MCF 10A (cell line): ENCODE data around the gene CCDC127. TPM values are rescaled to one million over a fixed set of nuclear protein-coding genes. Genes with fewer than 3 reads are reported as not detected.
A peak's percentile ranks its signal among the peaks of the same experiment; 100 is the strongest.
"Not testable (repeated sequence)": the region's sequence is repeated elsewhere in the genome, so short reads cannot be mapped to it uniquely, and the experiment has no call there.

Experiments used
- BruUV-seq: library from RNA; stranded (reverse); fragments of 400-500 nt; replicated peaks from 2 replicates; lab custom pipeline; 2021; lab: Mats Ljungman, UMichigan
- CTCF ChIA-PET: fragments of 300-600 bp; sonication (Branson Sonifier 250); formaldehyde crosslinking; extraction: SDS; loops from one replicate; lab custom pipeline; 2021; ENCODE audit warnings: antibody characterized with exemption, inconsistent platforms; lab: Yijun Ruan, JAX
- POLR2A ChIA-PET: fragments of 300-600, 350-650 bp; sonication (Branson Sonifier 250); formaldehyde crosslinking; extraction: SDS; loops from one replicate; lab custom pipeline; 2020; ENCODE audit warnings: antibody characterized with exemption, inconsistent platforms; lab: Yijun Ruan, JAX
- DNase-seq: peaks from one replicate; pipeline ENCODE4 v3.0.0-alpha.2; 2018; ENCODE audit not compliant: unreplicated experiment
- H3K27ac Mint-ChIP-seq: one replicate; pipeline ENCODE4 v1.8.0; 2022; ENCODE audit warnings: mild to moderate bottlenecking, low read depth, mixed read lengths; ENCODE audit not compliant: unreplicated experiment
- H3K27me3 Mint-ChIP-seq: one replicate; pipeline ENCODE4 v1.8.0; 2022; ENCODE audit warnings: mixed read lengths; ENCODE audit not compliant: insufficient read depth, unreplicated experiment
- H3K36me3 Mint-ChIP-seq: one replicate; pipeline ENCODE4 v1.8.0; 2022; ENCODE audit warnings: mild to moderate bottlenecking, moderate library complexity, mixed read lengths; ENCODE audit not compliant: insufficient read depth, unreplicated experiment
- H3K4me1 Mint-ChIP-seq: one replicate; pipeline ENCODE4 v1.8.0; 2022; ENCODE audit warnings: mixed read lengths; ENCODE audit not compliant: insufficient read depth, unreplicated experiment
- H3K4me3 Mint-ChIP-seq: one replicate; pipeline ENCODE4 v1.8.0; 2022; ENCODE audit warnings: mild to moderate bottlenecking, moderate library complexity, mixed read lengths; ENCODE audit not compliant: unreplicated experiment
- H3K9me3 Mint-ChIP-seq: one replicate; pipeline ENCODE4 v1.8.0; 2022; ENCODE audit warnings: mixed read lengths; ENCODE audit not compliant: unreplicated experiment
- intact Hi-C: fragments of 100-400 bp; cut with micrococcal nuclease; formaldehyde crosslinking; loops from 2 replicates; pipeline ENCODE4 v1.14.1; 2022
- total RNA-seq: library from RNA; stranded (reverse); gene quantifications from 2 replicates; pipeline ENCODE4 v1.2.3, GENCODE V29; 2022
- TF ChIP-seq, protein P1 (sequence below): fragments of 200-600 bp; IDR thresholded peaks from one replicate; pipeline ENCODE4 v1.8.0; 2022; ENCODE audit warnings: antibody characterized with exemption, mild to moderate bottlenecking; ENCODE audit not compliant: unreplicated experiment

The CCDC127 gene
- total RNA-seq, 1 experiment from 2014 or later = 4.5 TPM

DNA sequence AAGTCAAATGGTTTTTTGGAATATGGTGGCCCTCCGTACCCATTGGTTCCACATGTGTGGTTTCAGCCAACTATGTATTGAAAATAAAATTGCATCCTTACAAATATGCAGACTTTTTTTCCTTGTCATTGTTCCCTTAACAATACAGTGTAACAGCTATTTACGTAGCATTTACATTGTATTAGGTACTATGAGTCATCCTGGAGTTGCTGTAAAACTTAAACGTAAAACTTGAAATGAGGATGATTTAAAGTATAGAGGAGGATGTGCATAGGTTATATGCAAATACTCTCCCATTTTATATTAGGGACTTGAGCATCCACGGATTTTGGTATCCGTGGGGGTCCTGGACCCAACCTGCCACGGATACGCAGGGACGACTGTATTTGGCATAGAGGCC is 16.5 kb upstream of the CCDC127 start:
- intact Hi-C loops = no loop called here
- Mint-ChIP-seq H3K27me3 (no peaks in the 10 kb centered on the region), H3K4me3 (no peak overlapping the region), H3K36me3 (peaks cover 94% of the 10 kb centered on the region), H3K27ac (no peak overlapping the region), H3K9me3 (no peaks in the 10 kb centered on the region), H3K4me1 (no peaks in the 10 kb centered on the region)
- BruUV-seq = no TSS peak
- POLR2A ChIA-PET = no interaction called here
- DNase-seq = no peak
- TF ChIP-seq, protein P1, sequence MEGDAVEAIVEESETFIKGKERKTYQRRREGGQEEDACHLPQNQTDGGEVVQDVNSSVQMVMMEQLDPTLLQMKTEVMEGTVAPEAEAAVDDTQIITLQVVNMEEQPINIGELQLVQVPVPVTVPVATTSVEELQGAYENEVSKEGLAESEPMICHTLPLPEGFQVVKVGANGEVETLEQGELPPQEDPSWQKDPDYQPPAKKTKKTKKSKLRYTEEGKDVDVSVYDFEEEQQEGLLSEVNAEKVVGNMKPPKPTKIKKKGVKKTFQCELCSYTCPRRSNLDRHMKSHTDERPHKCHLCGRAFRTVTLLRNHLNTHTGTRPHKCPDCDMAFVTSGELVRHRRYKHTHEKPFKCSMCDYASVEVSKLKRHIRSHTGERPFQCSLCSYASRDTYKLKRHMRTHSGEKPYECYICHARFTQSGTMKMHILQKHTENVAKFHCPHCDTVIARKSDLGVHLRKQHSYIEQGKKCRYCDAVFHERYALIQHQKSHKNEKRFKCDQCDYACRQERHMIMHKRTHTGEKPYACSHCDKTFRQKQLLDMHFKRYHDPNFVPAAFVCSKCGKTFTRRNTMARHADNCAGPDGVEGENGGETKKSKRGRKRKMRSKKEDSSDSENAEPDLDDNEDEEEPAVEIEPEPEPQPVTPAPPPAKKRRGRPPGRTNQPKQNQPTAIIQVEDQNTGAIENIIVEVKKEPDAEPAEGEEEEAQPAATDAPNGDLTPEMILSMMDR = no peak
- CTCF ChIA-PET = no interaction called here

DNA sequence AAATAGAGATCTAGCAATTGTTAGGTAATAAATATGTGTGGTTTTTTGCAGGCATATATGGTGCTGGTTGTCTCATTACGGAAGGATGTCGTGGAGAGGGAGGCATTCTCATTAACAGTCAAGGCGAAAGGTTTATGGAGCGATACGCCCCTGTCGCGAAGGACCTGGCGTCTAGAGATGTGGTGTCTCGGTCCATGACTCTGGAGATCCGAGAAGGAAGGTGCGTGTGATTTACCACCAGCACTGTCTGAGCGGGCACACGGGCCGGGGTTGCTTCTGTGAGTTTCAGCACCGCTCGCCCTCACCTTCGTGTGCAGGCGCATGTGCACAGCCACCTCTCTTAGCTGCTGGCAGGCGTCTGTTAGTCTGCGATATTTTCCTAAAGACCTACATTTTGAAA is 15.5 kb upstream of the CCDC127 start:
- DNase-seq, intact Hi-C loops, H3K27ac Mint-ChIP-seq, POLR2A ChIA-PET, H3K4me3 Mint-ChIP-seq, H3K27me3 Mint-ChIP-seq, H3K9me3 Mint-ChIP-seq, H3K4me1 Mint-ChIP-seq, BruUV-seq: not testable (repeated sequence)
- peaks cover 95% of the 10 kb centered on the region for H3K36me3 Mint-ChIP-seq
- CTCF ChIA-PET = interaction anchor here (0.6 to 0.7 kb wide), 2 partner anchors 1090 to 1214 kb away, joined by 3 read pairs; no protein-coding TSS in a partner anchor

DNA sequence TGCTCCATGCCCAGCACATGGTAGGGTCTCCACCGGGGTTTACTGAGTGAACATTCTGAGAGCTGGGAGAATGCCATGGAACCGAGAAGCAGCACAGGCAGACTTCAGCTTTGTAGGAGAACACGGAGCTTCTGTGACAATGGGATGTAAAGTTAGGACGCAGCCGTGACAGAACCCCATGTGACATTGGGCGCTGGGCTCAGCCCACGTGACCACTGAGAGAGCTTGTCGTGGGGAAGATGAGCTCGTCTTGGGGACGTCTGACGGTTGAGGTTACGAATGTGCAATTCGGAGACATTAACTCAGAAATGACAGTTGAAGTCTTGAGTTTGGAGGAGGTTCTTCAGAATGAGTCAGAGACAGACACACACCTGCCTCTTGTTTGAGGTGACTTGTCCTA is 13.7 kb upstream of the CCDC127 start:
- intact Hi-C loops = no loop called here

DNA sequence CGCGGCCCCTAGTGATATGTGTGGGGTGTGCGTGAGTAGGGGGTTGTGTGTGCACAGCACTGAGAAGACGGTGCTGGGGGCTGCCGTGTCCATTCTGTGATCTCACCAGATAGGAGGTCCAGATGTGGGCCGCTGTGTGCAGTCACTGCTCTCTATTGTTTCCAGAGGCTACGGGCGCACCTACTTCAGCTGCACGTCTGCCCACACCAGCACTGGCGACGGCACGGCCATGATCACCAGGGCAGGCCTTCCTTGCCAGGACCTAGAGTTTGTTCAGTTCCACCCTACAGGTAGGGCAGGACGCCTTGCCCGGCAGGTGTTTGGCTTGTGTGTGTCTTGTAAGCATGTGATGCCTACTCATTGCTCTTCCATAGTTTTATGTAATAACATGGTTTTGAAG is 12.8 kb upstream of the CCDC127 start:
- Mint-ChIP-seq H3K36me3 (peaks cover 96% of the 10 kb centered on the region), H3K9me3 (no peaks in the 10 kb centered on the region), H3K27ac (no peak overlapping the region), H3K4me3 (no peak overlapping the region), H3K4me1 (no peaks in the 10 kb centered on the region), H3K27me3 (no peaks in the 10 kb centered on the region)
- TF ChIP-seq, protein P1 = no peak
- POLR2A ChIA-PET = no interaction called here
- no peak for DNase-seq
- no TSS peak for BruUV-seq
- intact Hi-C loops = no loop called here
- CTCF ChIA-PET = interaction anchor here (0.8 kb wide), 1 partner anchor 74 kb away, joined by 3 read pairs; no protein-coding TSS in a partner anchor

More for the DNA sequence above, 13.7 kb upstream of the CCDC127 start:
- CTCF ChIA-PET = no interaction called here
- TF ChIP-seq, protein P1 = no peak
- POLR2A ChIA-PET = no interaction called here
- BruUV-seq = no TSS peak
- no peaks in the 10 kb centered on the region for H3K27me3 Mint-ChIP-seq
- no peaks in the 10 kb centered on the region for H3K9me3 Mint-ChIP-seq
- no peak overlapping the region for H3K4me3 Mint-ChIP-seq
- H3K36me3 Mint-ChIP-seq = peaks cover 95% of the 10 kb centered on the region
- DNase-seq = no peak
- no peaks in the 10 kb centered on the region for H3K4me1 Mint-ChIP-seq
- no peak overlapping the region for H3K27ac Mint-ChIP-seq

DNA sequence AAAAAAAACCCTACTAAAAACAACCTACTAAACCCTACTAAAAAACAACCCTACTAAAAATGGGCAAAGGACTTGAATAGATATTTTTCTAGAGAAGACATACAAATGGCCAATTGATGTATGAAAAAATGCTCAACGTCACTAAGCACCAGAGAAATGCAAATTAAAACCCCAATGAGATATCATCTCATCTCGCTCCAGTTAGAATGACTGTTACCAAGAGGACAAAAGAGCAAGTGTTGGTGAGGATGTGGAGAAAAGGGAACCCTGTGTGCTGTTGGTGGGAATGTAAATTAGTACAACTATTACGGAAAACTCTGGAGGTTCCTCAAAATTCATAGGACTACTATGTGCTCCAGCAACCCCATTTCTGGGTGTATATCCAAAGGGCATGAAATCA is 10.9 kb upstream of the CCDC127 start:
- Mint-ChIP-seq H3K9me3 (no peaks in the 10 kb centered on the region), H3K4me1 (no peaks in the 10 kb centered on the region), H3K36me3 (peaks cover 93% of the 10 kb centered on the region), H3K27me3 (no peaks in the 10 kb centered on the region), H3K27ac (no peak overlapping the region), H3K4me3 (no peak overlapping the region)
- TSS peak; percentile 9 for BruUV-seq
- TF ChIP-seq, protein P1 = no peak
- CTCF ChIA-PET = no interaction called here
- intact Hi-C loops = no loop called here
- POLR2A ChIA-PET = no interaction called here
- no peak for DNase-seq

DNA sequence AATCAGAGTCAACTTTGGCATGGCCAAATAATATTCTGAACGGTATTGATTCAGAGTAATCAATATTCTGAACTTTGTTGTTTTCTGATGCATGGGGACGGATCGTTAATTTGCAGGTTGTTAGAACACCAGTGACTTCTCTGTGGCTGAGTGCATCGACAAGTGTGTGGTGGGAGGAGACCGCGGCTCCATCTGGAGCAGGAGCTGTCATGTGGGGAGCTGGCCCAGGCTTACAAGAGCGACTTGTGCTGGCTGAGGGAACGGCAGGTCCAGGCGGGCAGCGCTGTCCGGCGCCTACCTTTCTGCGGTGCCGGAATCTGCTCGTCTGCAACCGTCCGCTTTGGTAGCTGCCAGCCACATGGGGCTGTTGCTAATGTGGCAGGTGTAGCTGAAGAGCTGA is 9.4 kb upstream of the CCDC127 start:
- H3K4me3 Mint-ChIP-seq, CTCF ChIA-PET, H3K9me3 Mint-ChIP-seq, H3K4me1 Mint-ChIP-seq, H3K27ac Mint-ChIP-seq, intact Hi-C loops, BruUV-seq, H3K27me3 Mint-ChIP-seq, DNase-seq: not testable (repeated sequence)
- H3K36me3 Mint-ChIP-seq = peaks cover 91% of the 10 kb centered on the region
- POLR2A ChIA-PET = interaction anchor here (1.2 kb wide), 1 partner anchor 9 kb away, joined by 4 read pairs; the partner anchor contains the start of genes CCDC127 and SDHA
